HG03520 (cell line): ENCODE measurements around the gene SLC6A8.

ENCODE experiments used
- ATAC-seq: cut with Tn5 transposase; IDR thresholded peaks from one replicate; pipeline ENCODE4 v1.9.1; 2021; ENCODE audit warnings: mild to moderate bottlenecking, moderate library complexity; ENCODE audit not compliant: unreplicated experiment

The SLC6A8 gene

DNA sequence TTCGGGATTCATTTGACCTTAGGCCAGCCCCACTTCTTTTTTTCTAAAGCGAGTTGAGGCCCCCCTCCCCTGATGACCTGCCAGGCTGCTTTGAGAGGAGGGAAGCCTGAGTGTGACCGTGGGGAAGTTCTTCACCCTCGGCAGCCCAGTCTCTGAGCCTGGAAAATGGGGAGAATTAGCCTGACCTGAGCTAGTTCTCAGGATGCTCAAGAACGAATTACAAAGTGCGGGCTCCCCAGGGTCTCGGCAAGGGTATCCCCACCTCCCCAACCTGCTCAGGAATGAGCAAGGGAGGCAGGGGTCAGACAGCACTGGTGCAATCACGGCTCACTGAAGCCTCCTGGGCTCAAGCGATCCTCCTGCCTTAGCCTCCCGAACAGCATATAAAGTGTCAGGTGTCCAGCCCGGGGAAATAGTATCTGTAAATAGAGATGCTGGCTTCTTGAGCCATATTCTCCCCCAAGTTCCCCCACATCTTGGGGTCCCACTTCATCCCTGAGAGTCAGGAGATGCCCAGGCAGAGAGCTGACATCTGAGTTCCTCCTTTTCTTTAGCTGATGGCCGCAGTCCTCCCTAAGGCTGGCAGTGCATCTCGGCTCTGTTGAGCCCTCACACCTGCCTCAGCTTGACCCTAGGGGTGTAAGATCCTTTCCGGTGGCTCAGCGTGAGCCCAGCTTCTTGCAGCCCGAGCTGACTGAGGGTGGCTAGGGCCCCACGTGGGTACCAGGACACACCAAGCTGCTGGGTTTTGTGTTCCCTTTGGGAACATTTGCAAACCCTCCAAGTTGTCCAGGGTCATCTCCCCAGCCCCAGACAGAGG lies 39.2 kb upstream of the SLC6A8 start:
- no peak for ATAC-seq

GRCh38 chrX:153649178-153649914 lies 38.4 kb upstream of the SLC6A8 start:
- ATAC-seq, result no peak

DNA sequence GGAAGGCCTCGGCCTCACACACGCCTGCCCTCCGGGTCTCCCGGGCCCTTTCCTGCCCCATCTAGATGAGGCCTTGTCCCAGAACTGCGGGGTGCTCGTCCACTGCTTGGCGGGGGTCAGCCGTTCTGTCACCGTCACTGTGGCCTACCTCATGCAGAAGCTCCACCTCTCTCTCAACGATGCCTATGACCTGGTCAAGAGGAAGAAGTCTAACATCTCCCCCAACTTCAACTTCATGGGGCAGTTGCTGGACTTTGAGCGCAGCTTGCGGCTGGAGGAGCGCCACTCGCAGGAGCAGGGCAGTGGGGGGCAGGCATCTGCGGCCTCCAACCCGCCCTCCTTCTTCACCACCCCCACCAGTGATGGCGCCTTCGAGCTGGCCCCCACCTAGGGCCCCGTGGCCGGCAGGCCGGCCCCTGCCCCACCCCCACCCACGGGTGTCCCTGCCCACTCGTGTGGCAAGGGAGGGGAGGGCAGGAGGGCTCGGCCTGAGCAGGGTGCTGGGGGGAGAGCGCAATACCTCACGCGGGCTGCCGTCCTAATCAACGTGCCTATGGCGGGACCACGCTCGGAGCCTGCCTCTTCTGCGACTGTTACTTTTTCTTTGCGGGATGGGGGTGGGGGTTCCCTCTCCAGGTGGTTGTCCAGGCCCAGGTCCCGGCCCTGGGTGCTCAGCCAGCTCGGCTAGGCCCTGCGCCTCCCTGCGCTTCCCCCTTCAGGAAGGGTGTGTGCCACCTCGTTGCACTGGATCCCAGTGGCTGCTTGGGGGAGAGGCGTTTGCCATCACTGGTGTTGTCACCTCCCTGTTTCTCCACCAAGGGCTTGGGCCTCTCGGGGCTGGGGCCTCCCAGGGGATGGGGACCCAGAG lies 37.6 kb upstream of the SLC6A8 start:
- ATAC-seq, result no peak

GRCh38 chrX:153650959-153651358 lies 36.8 kb upstream of the SLC6A8 start:
- ATAC-seq, result no peak

DNA sequence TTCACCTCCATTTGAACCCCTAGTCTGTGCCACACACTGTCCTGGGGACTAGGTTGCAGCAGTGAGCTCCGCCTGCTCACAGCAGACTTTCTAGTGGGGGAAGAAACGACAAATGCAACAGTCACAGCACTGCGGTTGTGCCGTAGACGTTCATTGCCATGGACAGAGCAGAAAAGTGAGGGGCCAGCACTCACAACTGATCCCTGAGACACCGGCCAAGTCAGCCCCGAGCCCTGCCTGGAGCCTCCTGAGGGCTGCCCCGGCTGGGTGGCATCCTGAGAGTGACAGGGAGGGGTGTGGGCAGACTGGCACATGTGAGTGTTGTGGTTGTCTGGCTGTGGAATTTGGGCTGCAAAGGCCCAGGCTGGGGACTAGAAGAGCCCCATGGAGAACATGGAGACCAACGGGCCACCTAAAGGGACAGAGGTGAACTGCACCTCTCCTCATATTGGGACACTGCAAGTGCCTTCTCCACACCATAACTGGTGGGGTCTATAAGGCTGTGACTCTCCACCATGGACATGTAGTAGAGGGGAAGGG lies 36.1 kb upstream of the SLC6A8 start:
- ATAC-seq, result no peak

DNA sequence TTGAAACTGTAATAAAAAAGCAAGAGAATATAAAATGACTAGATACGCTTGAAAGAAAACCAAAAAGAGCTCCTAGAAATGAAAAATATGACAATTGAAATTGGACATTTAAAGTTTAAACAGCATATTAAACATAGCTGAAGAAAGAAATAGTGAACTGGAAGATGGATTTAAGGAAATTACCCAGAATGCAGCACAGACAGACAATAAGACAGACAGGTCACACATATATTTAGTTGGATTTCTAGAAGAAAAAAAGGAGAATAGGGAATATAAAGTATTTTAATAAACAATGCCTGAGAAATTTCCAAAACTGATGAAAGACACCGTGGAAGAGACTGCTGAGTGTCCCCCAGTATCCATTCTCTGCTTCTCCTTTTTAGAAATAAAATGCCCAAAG lies 34.2 kb upstream of the SLC6A8 start:
- ATAC-seq, result no peak

GRCh38 chrX:153657161-153657560 lies 30.6 kb upstream of the SLC6A8 start:
- no peak for ATAC-seq

DNA sequence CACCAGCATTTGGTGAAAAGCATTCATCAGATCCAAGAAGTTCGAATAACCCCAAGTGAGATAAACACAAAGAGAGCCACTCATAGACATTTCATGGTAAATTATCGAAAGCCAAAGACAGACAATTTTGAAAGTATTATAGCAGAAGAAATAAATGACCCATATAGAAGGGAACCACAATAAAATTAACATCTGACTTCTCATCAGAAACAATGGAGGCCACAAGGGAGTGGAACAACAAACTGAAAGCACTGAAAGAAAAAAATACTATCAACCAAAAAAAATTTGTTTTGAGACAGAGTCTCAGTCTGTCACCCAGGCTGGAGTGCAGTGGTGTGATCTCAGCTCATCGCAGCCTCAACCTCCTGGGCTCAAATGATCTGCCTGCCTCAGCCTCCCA lies 28.5 kb upstream of the SLC6A8 start:
- no peak for ATAC-seq

GRCh38 chrX:153662266-153662665 lies 25.5 kb upstream of the SLC6A8 start:
- no peak for ATAC-seq

DNA sequence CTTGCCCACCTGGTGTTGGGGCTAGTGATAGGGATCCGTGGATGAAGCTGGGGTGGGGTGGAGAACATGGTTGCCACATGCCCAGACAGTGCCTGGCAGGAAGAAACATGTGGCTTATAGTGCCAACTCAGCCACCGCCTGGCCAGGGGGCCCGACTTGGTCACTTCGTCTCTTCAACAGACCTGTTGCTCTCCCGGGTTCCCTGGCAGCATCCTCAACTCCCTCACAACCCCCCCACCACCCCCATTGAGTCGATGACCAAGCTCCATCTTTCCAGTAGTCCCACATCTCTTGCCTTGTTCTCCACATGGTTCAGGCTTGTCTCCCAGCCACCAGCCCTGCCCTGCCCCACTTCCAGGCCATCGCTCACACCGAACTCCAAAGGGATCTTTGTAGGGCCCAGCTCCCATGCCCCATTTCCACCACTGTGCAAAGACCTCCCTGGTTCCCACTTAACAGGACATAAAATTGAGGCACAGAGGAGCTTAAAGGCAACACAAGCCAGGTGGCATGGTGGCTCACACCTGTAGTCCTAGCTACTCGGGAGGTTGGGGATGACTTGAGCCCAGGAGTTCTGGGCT lies 21.9 kb upstream of the SLC6A8 start:
- no peak for ATAC-seq

GRCh38 chrX:153667281-153667955 lies 20.3 kb upstream of the SLC6A8 start:
- peak; percentile 25 for ATAC-seq

DNA sequence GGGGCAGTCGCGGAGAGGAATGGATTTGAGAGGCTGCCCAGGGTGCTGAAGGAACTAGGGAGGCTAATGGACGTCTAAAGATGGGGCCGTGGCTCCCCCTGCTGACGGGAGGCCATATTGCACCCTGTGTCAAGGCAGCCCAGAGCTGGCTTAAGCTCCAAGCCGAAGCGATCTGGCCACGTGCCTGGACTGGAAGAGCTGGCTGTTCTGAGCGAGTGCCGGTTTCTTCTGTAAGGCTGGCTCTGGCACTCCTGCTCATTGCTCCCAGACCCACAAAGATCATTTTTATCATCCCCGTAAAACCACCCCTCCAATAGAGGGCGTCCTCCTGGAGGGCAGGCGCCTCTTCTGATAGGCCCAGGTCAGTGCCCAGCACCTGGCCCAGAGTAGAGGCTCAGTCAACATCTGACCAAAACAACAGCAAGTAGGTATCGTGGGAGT lies 19.8 kb upstream of the SLC6A8 start:
- peak; percentile 72 for ATAC-seq

DNA sequence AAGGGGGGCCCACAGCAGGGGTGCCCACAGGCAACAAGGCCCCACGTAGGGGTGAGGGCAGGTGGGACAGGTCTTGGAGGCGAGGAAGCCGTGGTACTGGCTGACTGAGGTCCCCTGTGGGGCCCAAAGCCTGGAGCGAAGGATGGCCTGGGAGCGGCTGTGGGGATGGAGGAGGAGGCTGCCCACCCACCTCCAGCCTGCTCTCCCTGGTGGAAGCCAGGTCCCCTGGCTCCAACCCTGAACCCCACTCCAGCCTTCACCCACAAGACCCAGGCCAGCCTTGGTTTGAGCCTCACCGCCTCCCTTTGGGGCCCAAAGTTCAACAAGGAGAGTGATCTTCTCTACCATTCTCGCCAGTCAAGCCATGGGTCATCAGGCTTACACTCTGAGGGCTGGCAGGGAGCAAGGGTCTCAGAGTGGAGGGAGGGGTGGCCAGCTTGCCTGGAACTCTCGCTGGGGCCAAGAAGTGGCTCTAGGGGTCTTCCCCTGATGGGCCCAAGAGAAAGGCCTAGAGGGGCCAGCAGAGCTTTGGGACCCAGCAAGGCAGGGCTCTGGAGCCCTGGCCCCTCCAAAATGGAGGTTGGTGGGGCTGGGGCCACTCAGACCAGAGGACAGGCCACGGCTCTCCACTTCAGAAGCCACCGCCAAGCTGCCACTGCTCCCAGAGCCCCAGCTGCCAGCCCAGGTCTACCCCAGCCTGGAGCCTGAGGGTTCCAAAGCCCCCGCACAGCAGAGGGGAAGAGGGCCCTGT lies 19.1 kb upstream of the SLC6A8 start:
- no peak for ATAC-seq

DNA sequence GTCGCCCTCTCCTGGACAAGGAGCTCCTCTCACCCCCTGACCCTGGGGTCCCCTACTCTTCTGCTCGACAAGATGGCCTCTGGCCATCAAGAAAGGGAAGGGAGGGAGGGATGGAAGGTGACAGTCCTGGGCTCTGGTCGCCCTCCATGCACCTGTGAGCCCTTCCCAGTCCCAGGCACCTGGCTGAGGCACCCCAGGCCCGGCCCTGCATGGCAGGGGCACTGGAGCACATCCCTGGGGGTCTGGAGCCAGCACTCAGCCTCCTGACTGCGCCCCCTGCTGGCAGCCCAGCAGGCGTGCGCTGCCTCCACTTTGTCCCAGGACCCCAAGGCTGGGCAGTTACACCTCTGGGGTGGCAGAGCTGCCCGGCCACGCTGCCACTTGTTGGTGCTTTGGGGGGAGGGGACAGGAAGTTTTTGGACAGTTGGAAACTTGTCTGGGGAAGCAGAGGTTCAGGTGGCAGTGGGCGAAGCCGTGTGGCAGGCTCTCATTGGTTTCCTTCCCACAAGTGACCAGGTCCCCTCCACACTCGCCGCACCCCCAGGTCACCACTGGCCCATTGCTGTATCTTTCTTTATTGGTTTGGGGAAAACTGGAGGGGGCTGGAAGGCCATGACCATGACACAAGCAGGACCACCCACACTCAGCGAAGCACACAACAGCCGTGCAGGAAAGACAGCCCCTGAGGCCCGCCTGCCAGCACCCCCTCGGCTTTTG lies 18.4 kb upstream of the SLC6A8 start:
- ATAC-seq, result no peak

- ATAC-seq, result no peak
Measured at GRCh38 chrX:153669901-153670731, 17.6 kb upstream of the SLC6A8 start.

GRCh38 chrX:153670748-153671588 lies 16.8 kb upstream of the SLC6A8 start:
- no peak for ATAC-seq
